HEK293 (cell line): Measurements from ENCODE around the gene CCL4.

Experiments used
- CTCF ChIA-PET: fragments of 350-600 bp; formaldehyde crosslinking; extraction: SDS; loops from one replicate; lab custom pipeline; 2021; ENCODE audit warnings: antibody characterized with exemption; lab: Yijun Ruan, JAX
- POLR2A ChIA-PET: fragments of 300-600 bp; formaldehyde crosslinking; extraction: SDS; loops from one replicate; lab custom pipeline; 2020; ENCODE audit warnings: antibody characterized with exemption, inconsistent platforms; lab: Yijun Ruan, JAX
- H3K27ac ChIP-seq: fragments of 200-500 bp; sonication (Bioruptor generic); 2 replicates; pipeline ENCODE4 v1.5.1; 2014; ENCODE audit warnings: low read depth, low read length, control low read depth, inconsistent platforms; ENCODE audit errors: extremely low read depth
- H3K36me3 ChIP-seq, 2 experiments: fragments of 200-500 bp in 1 of 2; sonication (Bioruptor generic) in 1 of 2; 1 replicate in 1 of 2; 2 replicates in 1 of 2; pipeline ENCODE4 v1.5.1; 2014 to 2017; ENCODE audit warnings: inconsistent platforms in 2 of 2, low read length in 2 of 2; ENCODE audit not compliant: control insufficient read depth in 2 of 2, insufficient read depth in 1 of 2
- H3K4me1 ChIP-seq: fragments of 200-500 bp; sonication (Bioruptor generic); 2 replicates; pipeline ENCODE4 v1.5.1; 2014; ENCODE audit warnings: mild to moderate bottlenecking, low read length, inconsistent platforms; ENCODE audit not compliant: control insufficient read depth, insufficient read depth
- H3K4me3 ChIP-seq: 2 replicates; pipeline ENCODE4 v1.5.1; 2011; ENCODE audit warnings: low read depth, mild to moderate bottlenecking, control low read depth, low read length, moderate library complexity
- H3K9me3 ChIP-seq: fragments of 200-500 bp; sonication (Bioruptor generic); 2 replicates; pipeline ENCODE4 v1.5.1; 2014; ENCODE audit warnings: low read depth, low read length, inconsistent platforms; ENCODE audit not compliant: control insufficient read depth, insufficient read depth
- GFI1B ChIP-seq: fragments of 450-650 bp; formaldehyde crosslinking; IDR thresholded peaks from 2 replicates; pipeline ENCODE4 v1.5.1; 2016; ENCODE audit warnings: missing biosample characterization, missing genetic modification characterization
- GLIS2 ChIP-seq: fragments of 450-650 bp; formaldehyde crosslinking; IDR thresholded peaks from 2 replicates; pipeline ENCODE4 v1.5.1; 2016; ENCODE audit warnings: missing biosample characterization, missing genetic modification characterization
- HOXC10 ChIP-seq: sonication (generic); formaldehyde crosslinking; IDR thresholded peaks from 2 replicates; pipeline ENCODE4 v1.8.1; 2023; ENCODE audit warnings: mild to moderate bottlenecking, missing genetic modification reagents
- KLF8 ChIP-seq: fragments of 450-650 bp; formaldehyde crosslinking; IDR thresholded peaks from 2 replicates; pipeline ENCODE4 v1.5.1; 2016; ENCODE audit warnings: missing biosample characterization, missing genetic modification characterization
- PRDM1 ChIP-seq: fragments of 450-650 bp; formaldehyde crosslinking; IDR thresholded peaks from 2 replicates; pipeline ENCODE4; 2016; ENCODE audit warnings: missing biosample characterization, missing genetic modification characterization
- SALL2 ChIP-seq: fragments of 450-650 bp; formaldehyde crosslinking; IDR thresholded peaks from 2 replicates; pipeline ENCODE4 v1.5.0; 2017; ENCODE audit warnings: missing biosample characterization, mild to moderate bottlenecking, missing genetic modification characterization, borderline replicate concordance
- SCRT2 ChIP-seq: fragments of 450-650 bp; formaldehyde crosslinking; IDR thresholded peaks from 2 replicates; pipeline ENCODE4 v1.5.1; 2016; ENCODE audit warnings: missing biosample characterization, missing genetic modification characterization
- ZFP37 ChIP-seq: fragments of 450-650 bp; formaldehyde crosslinking; IDR thresholded peaks from 2 replicates; pipeline ENCODE4 v1.5.1; 2016; ENCODE audit warnings: missing biosample characterization, missing genetic modification characterization
- ZNF138 ChIP-seq: fragments of 450-650 bp; formaldehyde crosslinking; IDR thresholded peaks from 2 replicates; pipeline ENCODE4 v1.5.1; 2016; ENCODE audit warnings: missing biosample characterization, missing genetic modification characterization, borderline replicate concordance
- ZNF157 ChIP-seq: fragments of 450-650 bp; formaldehyde crosslinking; IDR thresholded peaks from 2 replicates; pipeline ENCODE4 v1.5.1; 2016; ENCODE audit warnings: missing biosample characterization, missing genetic modification characterization
- ZNF175 ChIP-seq: fragments of 450-650 bp; formaldehyde crosslinking; IDR thresholded peaks from 2 replicates; pipeline ENCODE4 v1.5.1; 2016; ENCODE audit warnings: missing biosample characterization, missing genetic modification characterization
- ZNF2 ChIP-seq: fragments of 450-650 bp; formaldehyde crosslinking; IDR thresholded peaks from 2 replicates; pipeline ENCODE4 v1.5.1; 2016; ENCODE audit warnings: missing biosample characterization, missing genetic modification characterization
- ZNF266 ChIP-seq: fragments of 450-650 bp; formaldehyde crosslinking; IDR thresholded peaks from 2 replicates; pipeline ENCODE4 v1.5.1; 2016; ENCODE audit warnings: missing biosample characterization, missing genetic modification characterization, low read depth
- ZNF521 ChIP-seq: fragments of 450-650 bp; formaldehyde crosslinking; IDR thresholded peaks from 2 replicates; pipeline ENCODE4 v1.5.1; 2017; ENCODE audit warnings: missing biosample characterization, mild to moderate bottlenecking, missing genetic modification characterization
- ZNF529 ChIP-seq: fragments of 450-650 bp; formaldehyde crosslinking; IDR thresholded peaks from 2 replicates; pipeline ENCODE4 v1.5.1; 2017; ENCODE audit warnings: missing genetic modification characterization, missing biosample characterization; ENCODE audit not compliant: insufficient replicate concordance
- ZNF561 ChIP-seq: fragments of 450-650 bp; IDR thresholded peaks from 2 replicates; pipeline ENCODE4 v1.5.1; 2018; ENCODE audit warnings: missing biosample characterization, missing genetic modification characterization, borderline replicate concordance
- ZNF610 ChIP-seq: fragments of 450-650 bp; formaldehyde crosslinking; IDR thresholded peaks from 2 replicates; pipeline ENCODE4 v1.5.1; 2016; ENCODE audit warnings: missing biosample characterization, missing genetic modification characterization, borderline replicate concordance
- ZNF621 ChIP-seq: fragments of 450-650 bp; formaldehyde crosslinking; IDR thresholded peaks from 2 replicates; pipeline ENCODE4 v1.5.1; 2017; ENCODE audit warnings: missing biosample characterization, missing genetic modification characterization
- ZNF629 ChIP-seq: fragments of 450-650 bp; formaldehyde crosslinking; IDR thresholded peaks from 2 replicates; pipeline ENCODE4 v1.5.1; 2017; ENCODE audit warnings: missing biosample characterization, missing genetic modification characterization
- ZNF768 ChIP-seq: fragments of 450-650 bp; formaldehyde crosslinking; IDR thresholded peaks from 2 replicates; pipeline ENCODE4 v1.5.1; 2018; ENCODE audit warnings: missing biosample characterization, mild to moderate bottlenecking, missing genetic modification characterization
- ZNF777 ChIP-seq: fragments of 450-650 bp; formaldehyde crosslinking; IDR thresholded peaks from 2 replicates; pipeline ENCODE4 v1.5.1; 2017; ENCODE audit warnings: missing biosample characterization, missing genetic modification characterization, borderline replicate concordance
- ZNF843 ChIP-seq: fragments of 450-650 bp; formaldehyde crosslinking; IDR thresholded peaks from 2 replicates; pipeline ENCODE4 v1.5.1; 2016; ENCODE audit warnings: missing biosample characterization, missing genetic modification characterization
- ZXDB ChIP-seq: fragments of 450-650 bp; formaldehyde crosslinking; IDR thresholded peaks from 2 replicates; pipeline ENCODE4 v1.5.1; 2016; ENCODE audit warnings: missing biosample characterization, missing genetic modification characterization
- TF ChIP-seq, protein P1 (sequence below): fragments of 450-650 bp; formaldehyde crosslinking; IDR thresholded peaks from 2 replicates; pipeline ENCODE4 v1.5.1; 2017; ENCODE audit warnings: missing biosample characterization, missing genetic modification characterization
- TF ChIP-seq, protein P2 (sequence below): fragments of 450-650 bp; formaldehyde crosslinking; IDR thresholded peaks from 2 replicates; pipeline ENCODE4 v1.5.1; 2016; ENCODE audit warnings: missing biosample characterization, missing genetic modification characterization

The CCL4 gene

DNA sequence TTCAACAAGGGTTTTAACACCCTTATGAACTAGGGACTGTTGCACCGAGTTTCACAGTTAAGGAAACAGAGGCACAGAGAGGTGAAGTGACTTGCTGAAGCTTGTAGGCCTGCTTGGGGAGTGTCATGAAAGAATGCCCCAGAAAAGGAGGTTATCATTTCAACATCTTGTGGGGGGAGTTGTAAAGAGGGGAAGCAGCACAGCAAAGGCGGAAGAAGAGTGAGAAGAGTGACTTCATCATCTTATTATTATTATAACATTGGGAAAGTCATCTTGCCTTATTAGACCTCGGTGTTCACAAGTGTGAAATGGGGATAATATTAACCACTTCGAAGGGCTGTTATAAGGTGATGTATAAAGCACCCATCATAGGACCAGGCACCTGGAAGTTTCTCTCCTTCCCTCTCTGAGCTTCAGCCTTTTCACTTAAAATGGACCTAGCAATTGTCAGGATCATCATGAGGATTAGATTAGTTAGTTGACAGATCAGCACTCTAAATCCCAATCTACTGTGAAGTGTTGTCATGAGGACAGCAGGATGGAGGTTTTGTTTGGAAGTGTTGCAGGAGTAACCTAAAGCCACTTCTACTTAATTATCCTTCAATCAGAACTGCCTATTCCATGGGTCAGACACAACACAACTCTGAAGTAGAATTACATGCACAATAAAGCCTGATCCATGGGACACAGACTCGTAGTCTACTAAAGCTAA is 2.3 kb downstream of the CCL4 start:
- no peaks in the 10 kb centered on the region for H3K36me3 ChIP-seq
- H3K4me3 ChIP-seq, result no peak overlapping the region
- no peaks in the 10 kb centered on the region for H3K9me3 ChIP-seq
- no peaks in the 10 kb centered on the region for H3K4me1 ChIP-seq
- H3K27ac ChIP-seq, result no peak overlapping the region
- TF ChIP-seq ZNF175 (no peak), ZNF521 (tag by site-specific recombination) (no peak), ZFP37 (no peak)
- TF ChIP-seq, all 188 proteins: peak for 0
- ChIA-PET POLR2A (no interaction called here), CTCF (interaction anchor here (1.3 to 1.9 kb wide), 2 partner anchors 10 to 43 kb away, joined by 4 to 9 read pairs; no protein-coding TSS in a partner anchor)

DNA sequence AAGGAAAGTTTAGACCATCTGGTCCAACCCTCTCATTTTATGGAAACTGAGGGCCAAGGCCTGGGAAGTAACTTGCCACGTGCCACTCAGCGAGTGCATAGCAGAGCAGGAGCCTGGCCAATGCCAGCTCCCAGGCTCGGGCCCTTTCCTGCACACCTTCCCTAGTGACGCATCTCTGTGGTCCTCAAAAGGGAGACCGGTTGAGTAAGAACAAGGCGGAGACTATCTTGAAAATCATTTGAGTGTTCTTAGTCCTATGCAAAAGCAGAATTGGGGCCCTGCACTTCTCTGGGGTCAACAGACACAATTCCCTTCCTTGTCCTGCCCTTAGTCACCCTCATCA is 2.8 kb downstream of the CCL4 start:
- Histone ChIP-seq H3K4me3 (no peak overlapping the region), H3K36me3 (no peaks in the 10 kb centered on the region), H3K27ac (no peak overlapping the region), H3K4me1 (no peaks in the 10 kb centered on the region), H3K9me3 (no peaks in the 10 kb centered on the region)
- CTCF ChIA-PET, result interaction anchor here (0.7 to 1.9 kb wide), 4 partner anchors 11 to 42 kb away, joined by 4 to 9 read pairs (median 4); no protein-coding TSS in a partner anchor
- POLR2A ChIA-PET, result no interaction called here
- TF ChIP-seq ZNF138 (tag by site-specific recombination), result no peak
- no peak for TF ChIP-seq ZNF629 (tag by site-specific recombination)
- no peak for TF ChIP-seq PRDM1 (tag by site-specific recombination)
- TF ChIP-seq ZNF777 (tag by site-specific recombination), result no peak
- no peak for TF ChIP-seq ZXDB (tag by site-specific recombination)
- no peak for TF ChIP-seq ZNF529 (tag by site-specific recombination)
- no peak for TF ChIP-seq HOXC10 (CRISPR knock-in tag)
- no peak for TF ChIP-seq ZNF157 (tag by site-specific recombination)
- no peak for TF ChIP-seq SCRT2
- TF ChIP-seq ZNF561 (tag by site-specific recombination), result no peak
- TF ChIP-seq KLF8 (tag by site-specific recombination), result no peak
- TF ChIP-seq, protein P1, sequence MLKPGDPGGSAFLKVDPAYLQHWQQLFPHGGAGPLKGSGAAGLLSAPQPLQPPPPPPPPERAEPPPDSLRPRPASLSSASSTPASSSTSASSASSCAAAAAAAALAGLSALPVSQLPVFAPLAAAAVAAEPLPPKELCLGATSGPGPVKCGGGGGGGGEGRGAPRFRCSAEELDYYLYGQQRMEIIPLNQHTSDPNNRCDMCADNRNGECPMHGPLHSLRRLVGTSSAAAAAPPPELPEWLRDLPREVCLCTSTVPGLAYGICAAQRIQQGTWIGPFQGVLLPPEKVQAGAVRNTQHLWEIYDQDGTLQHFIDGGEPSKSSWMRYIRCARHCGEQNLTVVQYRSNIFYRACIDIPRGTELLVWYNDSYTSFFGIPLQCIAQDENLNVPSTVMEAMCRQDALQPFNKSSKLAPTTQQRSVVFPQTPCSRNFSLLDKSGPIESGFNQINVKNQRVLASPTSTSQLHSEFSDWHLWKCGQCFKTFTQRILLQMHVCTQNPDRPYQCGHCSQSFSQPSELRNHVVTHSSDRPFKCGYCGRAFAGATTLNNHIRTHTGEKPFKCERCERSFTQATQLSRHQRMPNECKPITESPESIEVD (tag by site-specific recombination), result no peak

DNA sequence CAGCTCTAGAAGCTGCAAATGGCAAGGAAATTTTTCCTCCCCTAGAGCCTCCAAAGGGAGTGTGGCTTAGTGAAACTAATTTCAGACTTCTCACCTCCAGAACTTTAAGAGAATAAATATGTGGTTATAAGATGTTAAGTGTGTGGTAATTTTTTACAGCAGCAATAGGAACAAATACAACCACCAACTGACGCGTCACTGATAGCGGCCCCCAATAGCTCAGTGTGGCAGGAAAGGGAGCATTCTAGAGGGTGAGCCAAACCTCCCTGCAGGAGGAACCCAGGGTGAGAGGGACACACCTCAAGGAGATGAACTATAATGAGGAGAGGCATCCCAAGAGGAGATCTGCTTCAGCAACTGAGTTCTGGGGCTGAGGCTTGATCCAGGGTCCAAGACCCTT is 4.0 kb downstream of the CCL4 start:
- H3K9me3 ChIP-seq, result no peaks in the 10 kb centered on the region

More for the DNA sequence above, 4.0 kb downstream of the CCL4 start:
- POLR2A ChIA-PET, result no interaction called here
- no peak for TF ChIP-seq ZNF266 (tag by site-specific recombination)
- TF ChIP-seq ZNF843 (tag by site-specific recombination), result no peak
- TF ChIP-seq GLIS2 (tag by site-specific recombination), result no peak
- TF ChIP-seq, protein P2, sequence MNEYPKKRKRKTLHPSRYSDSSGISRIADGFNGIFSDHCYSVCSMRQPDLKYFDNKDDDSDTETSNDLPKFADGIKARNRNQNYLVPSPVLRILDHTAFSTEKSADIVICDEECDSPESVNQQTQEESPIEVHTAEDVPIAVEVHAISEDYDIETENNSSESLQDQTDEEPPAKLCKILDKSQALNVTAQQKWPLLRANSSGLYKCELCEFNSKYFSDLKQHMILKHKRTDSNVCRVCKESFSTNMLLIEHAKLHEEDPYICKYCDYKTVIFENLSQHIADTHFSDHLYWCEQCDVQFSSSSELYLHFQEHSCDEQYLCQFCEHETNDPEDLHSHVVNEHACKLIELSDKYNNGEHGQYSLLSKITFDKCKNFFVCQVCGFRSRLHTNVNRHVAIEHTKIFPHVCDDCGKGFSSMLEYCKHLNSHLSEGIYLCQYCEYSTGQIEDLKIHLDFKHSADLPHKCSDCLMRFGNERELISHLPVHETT (tag by site-specific recombination), result no peak
- TF ChIP-seq SALL2 (tag by site-specific recombination), result no peak
- no peak for TF ChIP-seq ZNF621 (tag by site-specific recombination)
- no peak for TF ChIP-seq ZNF2 (tag by site-specific recombination)
- TF ChIP-seq GFI1B (tag by site-specific recombination), result no peak
- no peak for TF ChIP-seq ZNF610 (tag by site-specific recombination)
- no peak for TF ChIP-seq ZNF768 (tag by site-specific recombination)
- TF ChIP-seq, all 188 proteins: peak for 0
- Histone ChIP-seq H3K4me1 (no peaks in the 10 kb centered on the region), H3K27ac (no peak overlapping the region), H3K36me3 (no peaks in the 10 kb centered on the region), H3K4me3 (no peak overlapping the region)
- CTCF ChIA-PET, result interaction anchor here (0.7 to 1.5 kb wide), 2 partner anchors 15 to 35 kb away, joined by 3 to 4 read pairs; no protein-coding TSS in a partner anchor
